Measurements from ENCODE around the gene TWIST2.

TWIST2 gene

DNA sequence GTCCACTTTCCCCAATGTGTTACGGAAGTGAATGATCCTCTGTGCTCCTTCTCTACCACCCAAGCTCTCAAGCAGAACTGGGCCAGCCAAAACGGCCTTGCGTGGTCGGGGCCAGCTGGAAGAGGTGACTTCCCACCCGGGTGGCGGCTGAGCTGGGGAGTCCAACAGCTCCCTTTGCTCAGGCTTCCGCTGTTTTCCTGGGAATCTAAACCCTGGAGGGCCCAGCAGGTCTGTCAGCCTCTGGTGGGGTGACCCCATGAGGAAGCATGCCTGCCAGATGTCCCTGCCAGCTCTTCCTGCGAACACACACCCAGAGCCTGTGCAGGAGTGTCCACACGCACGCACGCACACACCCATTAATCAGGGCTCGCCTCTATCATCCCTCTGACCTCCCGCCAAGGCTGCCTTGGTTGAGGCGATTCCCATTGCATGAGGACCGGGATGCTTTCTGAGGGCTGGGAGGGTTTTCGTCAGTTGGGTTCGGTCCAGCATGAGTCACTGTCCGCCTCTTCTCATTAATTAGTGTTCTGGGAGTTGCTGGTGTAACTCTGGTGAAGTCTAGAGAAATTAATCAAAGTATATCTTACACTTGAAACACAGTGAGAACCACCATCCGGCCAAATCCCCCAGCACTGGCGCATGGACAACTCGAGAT is 90.6 kb downstream of the TWIST2 start:
- H3K27me3 ChIP-seq: 0 out of 2 replicates have a peak, but pooled peaks cover 6% of the 10 kb centered on the region
- H3K4me1 ChIP-seq: no peaks in the 10 kb centered on the region
- TF ChIP-seq, protein P1, sequence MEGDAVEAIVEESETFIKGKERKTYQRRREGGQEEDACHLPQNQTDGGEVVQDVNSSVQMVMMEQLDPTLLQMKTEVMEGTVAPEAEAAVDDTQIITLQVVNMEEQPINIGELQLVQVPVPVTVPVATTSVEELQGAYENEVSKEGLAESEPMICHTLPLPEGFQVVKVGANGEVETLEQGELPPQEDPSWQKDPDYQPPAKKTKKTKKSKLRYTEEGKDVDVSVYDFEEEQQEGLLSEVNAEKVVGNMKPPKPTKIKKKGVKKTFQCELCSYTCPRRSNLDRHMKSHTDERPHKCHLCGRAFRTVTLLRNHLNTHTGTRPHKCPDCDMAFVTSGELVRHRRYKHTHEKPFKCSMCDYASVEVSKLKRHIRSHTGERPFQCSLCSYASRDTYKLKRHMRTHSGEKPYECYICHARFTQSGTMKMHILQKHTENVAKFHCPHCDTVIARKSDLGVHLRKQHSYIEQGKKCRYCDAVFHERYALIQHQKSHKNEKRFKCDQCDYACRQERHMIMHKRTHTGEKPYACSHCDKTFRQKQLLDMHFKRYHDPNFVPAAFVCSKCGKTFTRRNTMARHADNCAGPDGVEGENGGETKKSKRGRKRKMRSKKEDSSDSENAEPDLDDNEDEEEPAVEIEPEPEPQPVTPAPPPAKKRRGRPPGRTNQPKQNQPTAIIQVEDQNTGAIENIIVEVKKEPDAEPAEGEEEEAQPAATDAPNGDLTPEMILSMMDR (IDR thresholded peaks at IDR 0.05; ENCODE audit: low read depth, low read length): no peak
- H3K36me3 ChIP-seq: no peaks in the 10 kb centered on the region
- no peaks in the 10 kb centered on the region for H3K9me3 ChIP-seq
- H3K4me3 ChIP-seq (ENCODE audit: low read depth, low read length): no peak overlapping the region
- DNase-seq: no peak

DNA sequence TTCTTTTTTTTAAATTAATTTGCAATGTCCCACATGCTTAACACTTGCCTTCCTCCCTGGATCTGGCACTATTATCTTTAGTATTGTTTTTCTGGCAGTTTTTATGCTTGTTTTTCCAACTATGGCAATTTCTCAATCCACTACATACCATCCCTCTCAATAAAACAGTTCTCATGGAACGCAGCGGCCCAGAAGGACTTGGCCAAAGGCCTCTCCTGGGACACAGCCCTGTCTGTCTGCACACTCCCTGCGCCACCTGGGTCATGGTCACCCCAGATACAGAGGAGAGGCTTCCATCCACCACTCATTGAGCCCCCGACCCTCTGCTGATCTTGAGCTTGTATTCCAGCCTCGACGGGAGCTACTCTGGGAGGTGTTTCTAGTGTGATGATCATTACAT is 91.2 kb downstream of the TWIST2 start:
- DNase-seq: no peak
- TF ChIP-seq, protein P1 (IDR thresholded peaks at IDR 0.05; ENCODE audit: low read depth, low read length): no peak
- Histone ChIP-seq H3K9me3 (no peaks in the 10 kb centered on the region), H3K4me1 (no peaks in the 10 kb centered on the region), H3K36me3 (no peaks in the 10 kb centered on the region), H3K4me3 (ENCODE audit: low read depth, low read length) (no peak overlapping the region), H3K27me3 (0 out of 2 replicates have a peak, but pooled peaks cover 6% of the 10 kb centered on the region)

DNA sequence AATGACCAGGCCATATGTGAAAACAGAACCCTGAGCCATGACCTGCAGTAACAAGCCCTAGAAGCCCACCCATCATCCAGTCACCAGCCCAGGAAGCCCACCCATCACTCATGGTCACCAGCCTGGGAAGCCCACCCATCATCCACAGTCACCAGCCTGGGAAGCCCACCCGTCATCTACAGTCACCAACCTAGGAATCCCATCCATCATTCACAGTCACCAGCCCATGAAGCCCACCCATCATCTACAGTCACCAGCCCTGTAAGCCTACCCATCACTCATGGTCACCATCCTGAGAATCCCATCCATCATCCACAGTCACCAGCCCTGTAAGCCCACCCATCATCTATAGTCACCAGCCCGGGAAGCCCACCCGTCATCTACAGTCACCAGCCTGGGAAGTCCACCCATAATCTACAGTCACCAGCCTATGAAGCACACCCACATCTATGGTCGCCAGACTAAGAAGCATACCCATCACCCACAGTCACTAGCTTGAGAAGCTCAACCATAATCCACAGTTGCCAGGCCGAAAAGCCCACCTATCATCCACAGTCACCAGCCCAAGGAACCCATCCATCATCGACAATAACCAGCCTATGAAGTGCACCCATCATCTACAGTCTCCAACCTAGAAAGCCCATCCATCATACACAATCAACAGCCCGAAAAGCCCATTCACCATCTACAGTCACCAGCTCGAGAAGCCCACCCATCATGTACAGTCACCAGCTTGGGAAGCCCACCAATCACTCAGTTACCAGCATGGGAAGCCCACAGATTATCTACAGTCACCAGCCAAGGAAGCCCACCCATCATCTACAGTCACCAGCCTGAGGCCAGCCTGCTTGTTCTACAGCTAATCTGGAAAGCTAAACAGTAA is 91.9 kb downstream of the TWIST2 start:
- H3K9me3 ChIP-seq: no peaks in the 10 kb centered on the region
- TF ChIP-seq, protein P1 (IDR thresholded peaks at IDR 0.05; ENCODE audit: low read depth, low read length): no peak
- H3K36me3 ChIP-seq: no peaks in the 10 kb centered on the region
- H3K4me3 ChIP-seq (ENCODE audit: low read depth, low read length): no peak overlapping the region
- H3K27me3 ChIP-seq: 0 out of 2 replicates have a peak, but pooled peaks cover 6% of the 10 kb centered on the region
- no peak for DNase-seq
- H3K4me1 ChIP-seq: no peaks in the 10 kb centered on the region

DNA sequence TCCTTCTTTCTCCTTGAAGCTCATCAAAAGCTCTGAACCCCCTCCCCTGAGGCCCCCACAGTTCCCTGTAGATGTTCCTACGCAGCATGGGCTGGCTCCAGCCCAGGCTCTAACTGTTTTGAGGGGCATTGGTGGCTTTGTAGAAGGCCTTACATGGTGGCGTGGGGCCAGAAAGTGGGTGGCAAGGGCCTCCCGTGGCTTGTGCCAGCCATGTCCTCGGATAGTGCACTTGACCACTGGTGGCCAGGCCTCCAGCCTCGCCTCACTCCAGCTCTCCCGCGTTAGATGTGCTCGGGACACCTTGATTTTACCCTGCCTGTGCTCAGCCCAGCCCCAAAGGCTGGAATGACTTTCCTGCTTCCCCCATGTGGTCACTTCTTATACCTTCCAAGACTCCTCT is 92.9 kb downstream of the TWIST2 start:
- TF ChIP-seq, protein P1 (IDR thresholded peaks at IDR 0.05; ENCODE audit: low read depth, low read length): no peak
- Histone ChIP-seq H3K9me3 (no peaks in the 10 kb centered on the region), H3K36me3 (no peaks in the 10 kb centered on the region), H3K4me1 (no peaks in the 10 kb centered on the region), H3K27me3 (0 out of 2 replicates have a peak, but pooled peaks cover 6% of the 10 kb centered on the region), H3K4me3 (ENCODE audit: low read depth, low read length) (no peak overlapping the region)
- no peak for DNase-seq

DNA sequence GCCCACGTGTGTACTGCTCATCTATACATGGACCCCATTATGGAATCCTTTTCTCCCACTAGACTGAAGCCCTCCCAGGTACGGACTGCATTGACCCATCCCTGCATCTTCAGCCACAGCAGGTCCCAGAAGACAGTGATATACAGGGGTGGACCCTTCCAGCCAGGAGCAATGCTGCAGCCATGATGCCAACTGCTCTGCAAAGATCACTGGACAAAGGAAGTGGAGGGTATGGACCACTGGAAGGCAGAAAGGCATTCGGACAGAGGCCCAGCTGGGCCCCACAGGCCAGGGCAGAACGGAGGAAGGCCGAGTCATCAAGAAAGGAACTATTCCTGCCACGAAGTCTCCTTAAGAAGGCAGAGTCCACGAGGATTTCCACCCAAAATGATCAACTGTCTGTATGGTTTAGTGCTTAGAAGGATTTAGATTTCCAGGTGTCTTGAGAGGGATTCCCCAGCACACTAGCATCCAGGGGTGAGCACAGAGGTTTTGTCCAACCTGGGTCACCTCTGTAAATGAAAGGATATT is 93.4 kb downstream of the TWIST2 start:
- 0 out of 2 replicates have a peak, but pooled peaks cover 6% of the 10 kb centered on the region for H3K27me3 ChIP-seq
- no peaks in the 10 kb centered on the region for H3K9me3 ChIP-seq
- TF ChIP-seq, protein P1 (IDR thresholded peaks at IDR 0.05; ENCODE audit: low read depth, low read length): no peak
- no peak for DNase-seq
- no peak overlapping the region for H3K4me3 ChIP-seq (ENCODE audit: low read depth, low read length)
- no peaks in the 10 kb centered on the region for H3K36me3 ChIP-seq
- H3K4me1 ChIP-seq: no peaks in the 10 kb centered on the region

Measured in BE2C (cell line).